Vagina (tissue), 2 donors: Measurements from ENCODE around the gene STOX1. TPM values are rescaled to one million over a fixed set of nuclear protein-coding genes. Genes with fewer than 3 reads are reported as not detected.

Experiments used
- DNase-seq, 2 donors: peaks; one replicate each; pipeline ENCODE4 v3.0.0-alpha.2; 2017; ENCODE audit errors: extremely low spot score in 2 of 2
- H3K27ac ChIP-seq: fragments of 200-600 bp; sonication (generic); one replicate; pipeline ENCODE4 v1.5.1; 2019
- H3K27me3 ChIP-seq: fragments of 200-600 bp; sonication (generic); one replicate; pipeline ENCODE4 v1.5.1; 2019
- H3K36me3 ChIP-seq, 2 donors: fragments of 200-600 bp; sonication (generic); one replicate each; pipeline ENCODE4 v1.5.1; 2017 to 2019
- H3K4me1 ChIP-seq: fragments of 200-600 bp; sonication (generic); one replicate; pipeline ENCODE4 v1.5.1; 2019
- H3K4me3 ChIP-seq, 2 donors: fragments of 200-600 bp; sonication (generic); 1 replicate in 1 of 2; 2 replicates in 1 of 2; pipeline ENCODE4 v1.5.1; 2016 to 2019
- H3K9me3 ChIP-seq: fragments of 200-600 bp; sonication (generic); one replicate; pipeline ENCODE4 v1.5.1; 2019
- CTCF ChIP-seq, 3 experiments: fragments of 450-650 bp in 2 of 3; fragments of 200-600 bp in 1 of 3; sonication (generic) in 1 of 3; IDR thresholded peaks; one replicate each; pipeline ENCODE4 v1.5.1; 2017 to 2019; ENCODE audit warnings: antibody characterized with exemption in 3 of 3, mild to moderate bottlenecking in 2 of 3, moderate library complexity in 2 of 3
- POLR2A ChIP-seq, 2 donors: fragments of 450-650 bp; IDR thresholded peaks; one replicate each; pipeline ENCODE4 v1.6.1; 2017; ENCODE audit warnings: antibody characterized with exemption in 2 of 2, mild to moderate bottlenecking in 2 of 2, moderate library complexity in 2 of 2
- POLR2AphosphoS5 ChIP-seq, 2 donors: sonication (generic); formaldehyde crosslinking; IDR thresholded peaks; one replicate each; pipeline ENCODE4 v1.9.0; 2017; ENCODE audit warnings: antibody characterized with exemption in 2 of 2, mild to moderate bottlenecking in 2 of 2, low read depth in 1 of 2; ENCODE audit not compliant: insufficient read depth in 1 of 2
- intact Hi-C: fragments of 100-400 bp; cut with DNase I; formaldehyde crosslinking; loops from one replicate; pipeline ENCODE4 v1.15.1; 2023
- total RNA-seq: library from RNA; depleted of rRNA; stranded (reverse); fragments of >200 nt; gene quantifications from one replicate; pipeline ENCODE4 v1.2.3, GENCODE V29; 2016

Gene STOX1
- total RNA-seq, 1 donor from 2014 or later = 2.5 TPM

GRCh38 chr10:68876246-68877138 is 49.2 kb downstream of the STOX1 start:
- no peak for DNase-seq
- no peaks in the 10 kb centered on the region for H3K36me3 ChIP-seq
- no peaks in the 10 kb centered on the region for H3K4me1 ChIP-seq
- TF ChIP-seq POLR2AphosphoS5 (IDR thresholded peaks at IDR 0.05; ENCODE audit: insufficient read depth in 1 of 2, low read depth in 1 of 2) = no peak
- TF ChIP-seq CTCF (IDR thresholded peaks at IDR 0.05) = no peak
- TF ChIP-seq POLR2A (IDR thresholded peaks at IDR 0.05) = no peak
- intact Hi-C loops = no loop called here
- no peak overlapping the region for H3K27ac ChIP-seq
- H3K4me3 ChIP-seq = no peak overlapping the region
- no peaks in the 10 kb centered on the region for H3K9me3 ChIP-seq
- no peaks in the 10 kb centered on the region for H3K27me3 ChIP-seq

GRCh38 chr10:68877482-68878110 is 50.3 kb downstream of the STOX1 start:
- no peak overlapping the region for H3K4me3 ChIP-seq
- DNase-seq = no peak
- intact Hi-C loops = no loop called here
- H3K4me1 ChIP-seq = no peaks in the 10 kb centered on the region
- no peaks in the 10 kb centered on the region for H3K27me3 ChIP-seq
- TF ChIP-seq POLR2AphosphoS5 (IDR thresholded peaks at IDR 0.05; ENCODE audit: insufficient read depth in 1 of 2, low read depth in 1 of 2) = no peak
- no peak for TF ChIP-seq CTCF (IDR thresholded peaks at IDR 0.05)
- TF ChIP-seq POLR2A (IDR thresholded peaks at IDR 0.05) = no peak
- no peaks in the 10 kb centered on the region for H3K9me3 ChIP-seq
- no peaks in the 10 kb centered on the region for H3K36me3 ChIP-seq
- no peak overlapping the region for H3K27ac ChIP-seq

- Histone ChIP-seq H3K4me1 (no peaks in the 10 kb centered on the region), H3K36me3 (no peaks in the 10 kb centered on the region), H3K9me3 (no peaks in the 10 kb centered on the region), H3K27ac (no peak overlapping the region), H3K4me3 (no peak overlapping the region), H3K27me3 (no peaks in the 10 kb centered on the region)
- TF ChIP-seq POLR2A (IDR thresholded peaks at IDR 0.05) = no peak
- no peak for TF ChIP-seq CTCF (IDR thresholded peaks at IDR 0.05)
- no peak for TF ChIP-seq POLR2AphosphoS5 (IDR thresholded peaks at IDR 0.05; ENCODE audit: insufficient read depth in 1 of 2, low read depth in 1 of 2)
- intact Hi-C loops = no loop called here
- DNase-seq = no peak
Measured at GRCh38 chr10:68878496-68878895, 51.2 kb downstream of the STOX1 start.

- H3K27ac ChIP-seq = no peak overlapping the region
- H3K4me1 ChIP-seq = no peaks in the 10 kb centered on the region
- TF ChIP-seq POLR2AphosphoS5 (IDR thresholded peaks at IDR 0.05; ENCODE audit: insufficient read depth in 1 of 2, low read depth in 1 of 2) = no peak
- no peak for TF ChIP-seq CTCF (IDR thresholded peaks at IDR 0.05)
- no peak for TF ChIP-seq POLR2A (IDR thresholded peaks at IDR 0.05)
- H3K36me3 ChIP-seq = no peaks in the 10 kb centered on the region
- no peak for DNase-seq
- no peak overlapping the region for H3K4me3 ChIP-seq
- H3K27me3 ChIP-seq = no peaks in the 10 kb centered on the region
- no peaks in the 10 kb centered on the region for H3K9me3 ChIP-seq
- intact Hi-C loops = no loop called here
Measured at GRCh38 chr10:68879628-68880027, 52.3 kb downstream of the STOX1 start.

GRCh38 chr10:68880181-68880580 is 52.9 kb downstream of the STOX1 start:
- Histone ChIP-seq H3K27me3 (no peaks in the 10 kb centered on the region), H3K4me3 (no peak overlapping the region), H3K27ac (no peak overlapping the region), H3K4me1 (no peaks in the 10 kb centered on the region), H3K9me3 (no peaks in the 10 kb centered on the region), H3K36me3 (no peaks in the 10 kb centered on the region)
- TF ChIP-seq CTCF (IDR thresholded peaks at IDR 0.05) (no peak), POLR2A (IDR thresholded peaks at IDR 0.05) (no peak), POLR2AphosphoS5 (IDR thresholded peaks at IDR 0.05; ENCODE audit: insufficient read depth in 1 of 2, low read depth in 1 of 2) (no peak)
- DNase-seq = no peak
- intact Hi-C loops = no loop called here
